CD8-positive, alpha-beta memory T cell (primary cell): ENCODE measurements around the gene CADM1. TPM values are rescaled to one million over a fixed set of nuclear protein-coding genes. Genes with fewer than 3 reads are reported as not detected.

ENCODE experiments used
- CTCF ChIA-PET: fragments of 350-600 bp; sonication (Branson Sonifier 250); formaldehyde crosslinking; loops from one replicate; lab custom pipeline; 2021; ENCODE audit warnings: antibody characterized with exemption; lab: Charles Lee
- POLR2A ChIA-PET: fragments of 350-600 bp; sonication (Branson Sonifier 250); formaldehyde crosslinking; loops from one replicate; lab custom pipeline; 2021; ENCODE audit warnings: antibody characterized with exemption; lab: Charles Lee
- DNase-seq, 5 donors: peaks; one replicate each; pipeline versions ENCODE4 v3.0.0 to v3.0.0-alpha.2; 2020 to 2022; ENCODE audit warnings: mixed read lengths in 1 of 5
- H3K27ac ChIP-seq: one replicate; pipeline ENCODE4 v1.7.0; 2013; ENCODE audit warnings: low read depth, mild to moderate bottlenecking, low read length, moderate library complexity
- H3K27me3 ChIP-seq: 2 replicates; pipeline ENCODE4 v1.7.0; 2013; ENCODE audit warnings: low read length, mild to moderate bottlenecking; ENCODE audit not compliant: insufficient read depth, poor library complexity, severe bottlenecking
- H3K36me3 ChIP-seq: 2 replicates; pipeline ENCODE4 v1.7.0; 2013; ENCODE audit warnings: mild to moderate bottlenecking, low read length, moderate library complexity; ENCODE audit not compliant: insufficient read depth
- H3K4me1 ChIP-seq: 2 replicates; pipeline ENCODE4 v1.7.0; 2013; ENCODE audit warnings: mild to moderate bottlenecking, low read length, moderate library complexity; ENCODE audit not compliant: insufficient read depth
- H3K4me3 ChIP-seq: 2 replicates; pipeline ENCODE4 v1.7.0; 2013; ENCODE audit warnings: mild to moderate bottlenecking, low read length
- H3K9me3 ChIP-seq: 2 replicates; pipeline ENCODE4 v1.7.0; 2013; ENCODE audit warnings: mild to moderate bottlenecking, low read length
- H3K27ac Mint-ChIP-seq, 8 donors: one replicate each; pipeline ENCODE4 v1.8.0; 2020 to 2021; ENCODE audit warnings: mixed read lengths in 8 of 8, mild to moderate bottlenecking in 6 of 8, inconsistent platforms in 3 of 8, moderate library complexity in 3 of 8
- H3K27me3 Mint-ChIP-seq, 2 donors: one replicate each; pipeline ENCODE4 v1.8.0; 2020 to 2021; ENCODE audit warnings: mixed read lengths in 2 of 2, mild to moderate bottlenecking in 1 of 2, moderate library complexity in 1 of 2
- H3K36me3 Mint-ChIP-seq, 3 donors: one replicate each; pipeline ENCODE4 v1.8.0; 2020 to 2021; ENCODE audit warnings: mixed read lengths in 3 of 3, inconsistent platforms in 1 of 3, mild to moderate bottlenecking in 1 of 3
- H3K4me1 Mint-ChIP-seq, 3 donors: one replicate each; pipeline ENCODE4 v1.8.0; 2020 to 2021; ENCODE audit warnings: mixed read lengths in 3 of 3, inconsistent platforms in 1 of 3, mild to moderate bottlenecking in 1 of 3
- H3K4me3 Mint-ChIP-seq, 7 donors: one replicate each; pipeline ENCODE4 v1.8.0; 2020 to 2021; ENCODE audit warnings: mixed read lengths in 7 of 7, mild to moderate bottlenecking in 6 of 7, moderate library complexity in 4 of 7, inconsistent platforms in 2 of 7
- H3K9me3 Mint-ChIP-seq, 5 donors: one replicate each; pipeline ENCODE4 v1.8.0; 2020 to 2022; ENCODE audit warnings: mixed read lengths in 5 of 5, mild to moderate bottlenecking in 3 of 5, moderate library complexity in 2 of 5, inconsistent platforms in 1 of 5
- polyA plus RNA-seq: library from polyadenylated mRNA; unstranded; fragments of 300-500 nt; fragmentation: Illumina TruSeq; gene quantifications from one replicate; pipeline ENCODE4 v1.2.3, GENCODE V29; 2021
- total RNA-seq, 2 experiments: library from RNA; stranded (reverse); gene quantifications; one replicate each; pipeline ENCODE4 v1.2.3, GENCODE V29; 2021

The CADM1 gene
- total and polyA plus RNA-seq, 3 experiments from 2014 or later: 0.90 to 2.7 (median 1.1) TPM

- no peak for DNase-seq
- Mint-ChIP-seq H3K9me3 (no peaks in the 10 kb centered on the region), H3K4me3 (no peak overlapping the region), H3K27ac (peak overlapping the region in 7 of 8 donors; percentile 56 to 93 (median 88)), H3K4me1 (peaks cover 25 to 42% (median 32%) of the 10 kb centered on the region in 3 donors), H3K27me3 (no peaks in the 10 kb centered on the region), H3K36me3 (peaks cover 0 to 3% (median 0%) of the 10 kb centered on the region in 3 donors)
- H3K4me3 ChIP-seq: no peak overlapping the region
- H3K9me3 ChIP-seq: no peaks in the 10 kb centered on the region
- ChIA-PET CTCF (no interaction called here), POLR2A (no interaction called here)
- H3K36me3 ChIP-seq: no peaks in the 10 kb centered on the region
- H3K27ac ChIP-seq: no peak overlapping the region
- no peaks in the 10 kb centered on the region for H3K27me3 ChIP-seq
- H3K4me1 ChIP-seq: peaks cover 12% of the 10 kb centered on the region
These were observed 246.5 kb downstream of the CADM1 start for GRCh38 chr11:115257678-115258077.

DNA sequence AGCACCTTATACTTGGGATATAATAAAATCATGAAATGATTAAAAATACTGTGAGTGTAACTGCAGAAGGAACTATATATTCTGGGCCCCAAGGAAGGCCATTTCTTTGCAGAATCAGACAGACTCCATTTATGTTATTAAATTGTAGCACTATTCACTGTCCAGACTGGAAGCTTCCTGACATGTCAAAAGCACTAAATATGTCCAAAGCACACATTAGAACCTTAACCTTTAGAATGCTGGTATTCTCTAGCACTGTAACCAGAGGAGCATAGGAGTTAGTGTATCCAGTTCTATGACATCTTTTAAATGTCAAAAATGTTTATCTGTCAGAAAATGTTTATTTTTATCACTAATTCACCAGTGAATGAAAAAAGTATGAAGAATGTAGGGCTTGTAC, 246.9 kb downstream of the CADM1 start:
- Mint-ChIP-seq H3K27me3 (no peaks in the 10 kb centered on the region), H3K36me3 (peaks cover 0 to 3% (median 0%) of the 10 kb centered on the region in 3 donors), H3K27ac (peak overlapping the region; percentile 56 to 93 (median 87)), H3K9me3 (no peaks in the 10 kb centered on the region), H3K4me1 (peaks cover 25 to 42% (median 32%) of the 10 kb centered on the region in 3 donors), H3K4me3 (no peak overlapping the region)
- Histone ChIP-seq H3K36me3 (no peaks in the 10 kb centered on the region), H3K4me3 (no peak overlapping the region), H3K27ac (no peak overlapping the region), H3K27me3 (no peaks in the 10 kb centered on the region), H3K4me1 (peaks cover 12% of the 10 kb centered on the region), H3K9me3 (no peaks in the 10 kb centered on the region)
- POLR2A ChIA-PET: no interaction called here
- CTCF ChIA-PET: no interaction called here
- DNase-seq: no peak

- Mint-ChIP-seq H3K36me3 (peaks cover 0 to 3% (median 0%) of the 10 kb centered on the region in 3 donors), H3K9me3 (no peaks in the 10 kb centered on the region), H3K27me3 (no peaks in the 10 kb centered on the region), H3K4me3 (peak overlapping the region in 6 of 7 donors; percentile 38 to 78 (median 66)), H3K4me1 (peaks cover 25 to 42% (median 32%) of the 10 kb centered on the region in 3 donors), H3K27ac (peak overlapping the region; percentile 85 to 96 (median 90))
- H3K9me3 ChIP-seq: no peaks in the 10 kb centered on the region
- no peaks in the 10 kb centered on the region for H3K27me3 ChIP-seq
- ChIA-PET POLR2A (no interaction called here), CTCF (no interaction called here)
- H3K4me1 ChIP-seq: peaks cover 12% of the 10 kb centered on the region
- H3K36me3 ChIP-seq: no peaks in the 10 kb centered on the region
- peak in 4 of 5 donors; percentile 3 to 53 (median 22) for DNase-seq
- H3K4me3 ChIP-seq: peak overlapping the region; percentile 7
- H3K27ac ChIP-seq: peak overlapping the region; percentile 64
These were observed 247.6 kb downstream of the CADM1 start for GRCh38 chr11:115256397-115257197.

GRCh38 chr11:115255006-115255762, 249.0 kb downstream of the CADM1 start:
- CTCF ChIA-PET: interaction anchor here (1.0 kb wide), 1 partner anchor 12 kb away, joined by 4 read pairs; no protein-coding TSS in a partner anchor
- H3K4me1 ChIP-seq: peaks cover 12% of the 10 kb centered on the region
- no peaks in the 10 kb centered on the region for H3K9me3 Mint-ChIP-seq
- H3K27ac ChIP-seq: no peak overlapping the region
- H3K27me3 Mint-ChIP-seq: no peaks in the 10 kb centered on the region
- peak overlapping the region in 7 of 8 donors; percentile 18 to 96 (median 91) for H3K27ac Mint-ChIP-seq
- DNase-seq: no peak
- H3K36me3 Mint-ChIP-seq: peaks cover 0 to 1% (median 0%) of the 10 kb centered on the region in 3 donors
- H3K27me3 ChIP-seq: no peaks in the 10 kb centered on the region
- H3K36me3 ChIP-seq: no peaks in the 10 kb centered on the region
- POLR2A ChIA-PET: no interaction called here
- H3K4me3 ChIP-seq: no peak overlapping the region
- no peaks in the 10 kb centered on the region for H3K9me3 ChIP-seq
- H3K4me1 Mint-ChIP-seq: peaks cover 25 to 42% (median 32%) of the 10 kb centered on the region in 3 donors
- H3K4me3 Mint-ChIP-seq: peak overlapping the region in 2 of 7 donors; percentile 16 to 26

GRCh38 chr11:115251126-115251525, 253.1 kb downstream of the CADM1 start:
- H3K27me3 ChIP-seq: no peaks in the 10 kb centered on the region
- no peak for DNase-seq
- peak overlapping the region in 1 of 8 donors; percentile 33 for H3K27ac Mint-ChIP-seq
- H3K9me3 Mint-ChIP-seq: no peaks in the 10 kb centered on the region
- H3K9me3 ChIP-seq: no peaks in the 10 kb centered on the region
- no peaks in the 10 kb centered on the region for H3K27me3 Mint-ChIP-seq
- no peak overlapping the region for H3K4me3 Mint-ChIP-seq
- no peak overlapping the region for H3K4me3 ChIP-seq
- no peaks in the 10 kb centered on the region for H3K36me3 ChIP-seq
- H3K36me3 Mint-ChIP-seq: no peaks in the 10 kb centered on the region
- H3K4me1 ChIP-seq: peaks cover 6% of the 10 kb centered on the region
- H3K4me1 Mint-ChIP-seq: peaks cover 8 to 16% (median 10%) of the 10 kb centered on the region in 3 donors
- ChIA-PET POLR2A (no interaction called here), CTCF (interaction anchor here (0.8 kb wide), 1 partner anchor 8 kb away, joined by 3 read pairs; no protein-coding TSS in a partner anchor)
- H3K27ac ChIP-seq: no peak overlapping the region

- POLR2A ChIA-PET: no interaction called here
- no peak overlapping the region for H3K4me3 Mint-ChIP-seq
- H3K9me3 Mint-ChIP-seq: no peaks in the 10 kb centered on the region
- no peak overlapping the region for H3K4me3 ChIP-seq
- H3K36me3 ChIP-seq: no peaks in the 10 kb centered on the region
- no peak for DNase-seq
- no peaks in the 10 kb centered on the region for H3K9me3 ChIP-seq
- no peak overlapping the region for H3K27ac Mint-ChIP-seq
- H3K4me1 ChIP-seq: no peaks in the 10 kb centered on the region
- H3K36me3 Mint-ChIP-seq: no peaks in the 10 kb centered on the region
- H3K27ac ChIP-seq: no peak overlapping the region
- CTCF ChIA-PET: interaction anchor here (1.3 kb wide), 1 partner anchor 8 kb away, joined by 3 read pairs; no protein-coding TSS in a partner anchor
- H3K4me1 Mint-ChIP-seq: no peaks in the 10 kb centered on the region
- no peaks in the 10 kb centered on the region for H3K27me3 Mint-ChIP-seq
- H3K27me3 ChIP-seq: no peaks in the 10 kb centered on the region
These were observed 255.1 kb downstream of the CADM1 start for GRCh38 chr11:115249061-115249578.

DNA sequence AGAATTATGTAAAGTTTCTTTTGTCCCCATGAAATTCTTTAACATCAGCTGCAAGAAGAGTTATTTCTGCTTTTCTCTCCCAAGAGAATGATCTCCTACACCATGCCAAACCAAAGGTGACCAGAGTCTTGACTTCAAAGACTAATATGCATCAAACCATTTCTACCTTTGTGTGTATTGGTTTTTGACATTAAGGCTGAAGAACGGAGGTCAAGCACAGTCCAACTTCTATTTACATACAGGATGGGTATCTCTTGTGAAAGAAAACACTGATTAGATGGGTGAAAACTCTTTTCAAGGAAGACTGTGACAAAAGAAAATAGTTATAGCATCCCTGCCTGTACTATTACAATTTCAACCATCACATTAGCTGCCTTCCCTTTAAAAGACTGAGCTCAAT, 256.3 kb downstream of the CADM1 start:
- H3K27ac Mint-ChIP-seq: no peak overlapping the region
- no peak overlapping the region for H3K4me3 ChIP-seq
- no peaks in the 10 kb centered on the region for H3K27me3 ChIP-seq
- no peak for DNase-seq
- CTCF ChIA-PET: interaction anchor here (1.0 kb wide), 1 partner anchor 11 kb away, joined by 3 read pairs; no protein-coding TSS in a partner anchor
- no peaks in the 10 kb centered on the region for H3K36me3 Mint-ChIP-seq
- no peaks in the 10 kb centered on the region for H3K36me3 ChIP-seq
- no peaks in the 10 kb centered on the region for H3K4me1 Mint-ChIP-seq
- no peak overlapping the region for H3K27ac ChIP-seq
- POLR2A ChIA-PET: no interaction called here
- no peaks in the 10 kb centered on the region for H3K27me3 Mint-ChIP-seq
- H3K9me3 Mint-ChIP-seq: no peaks in the 10 kb centered on the region
- H3K4me3 Mint-ChIP-seq: no peak overlapping the region
- no peaks in the 10 kb centered on the region for H3K4me1 ChIP-seq
- H3K9me3 ChIP-seq: no peaks in the 10 kb centered on the region
